H54 (cell line): ENCODE results near the gene SCAF8.
"Not testable (repeated sequence)": the region's sequence is repeated elsewhere in the genome, so short reads cannot be mapped to it uniquely, and the experiment has no call there.

ENCODE experiments used
- DNase-seq: peaks from one replicate; pipeline ENCODE4 v3.0.0; 2011; ENCODE audit warnings: low spot score, mixed read lengths; ENCODE audit not compliant: insufficient read length
- FAIRE-seq: peaks from 3 replicates; lab custom pipeline; 2011; peaks lifted over from hg19 to GRCh38; lab: Jason Lieb, UNC
- POLR2A ChIP-seq: IDR thresholded peaks from 2 replicates; pipeline ENCODE4 v1.6.1; 2011; ENCODE audit warnings: low read depth, mild to moderate bottlenecking, low read length

Gene SCAF8

DNA sequence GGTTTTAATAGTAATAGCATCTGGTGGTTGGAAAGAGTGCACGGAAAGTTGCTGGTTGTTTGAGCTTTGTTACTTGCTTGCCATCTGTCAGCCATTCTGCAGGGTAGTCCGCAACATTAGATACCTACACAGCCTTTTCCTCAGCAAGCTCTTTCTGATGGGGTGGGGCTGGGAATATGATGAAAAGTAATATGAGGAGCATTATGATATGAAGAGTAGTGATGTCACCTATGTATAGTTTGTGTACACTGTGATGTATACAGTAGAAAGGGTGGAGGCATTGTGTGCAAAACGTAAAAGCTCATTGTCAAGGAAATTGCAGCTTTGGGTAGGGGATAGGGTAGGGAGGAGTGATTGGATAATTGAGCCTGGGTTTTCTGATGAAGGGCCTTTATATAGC is 16.1 kb downstream of the SCAF8 start:
- TF ChIP-seq POLR2A, result no peak
- no peak for FAIRE-seq
- DNase-seq, result no peak

DNA sequence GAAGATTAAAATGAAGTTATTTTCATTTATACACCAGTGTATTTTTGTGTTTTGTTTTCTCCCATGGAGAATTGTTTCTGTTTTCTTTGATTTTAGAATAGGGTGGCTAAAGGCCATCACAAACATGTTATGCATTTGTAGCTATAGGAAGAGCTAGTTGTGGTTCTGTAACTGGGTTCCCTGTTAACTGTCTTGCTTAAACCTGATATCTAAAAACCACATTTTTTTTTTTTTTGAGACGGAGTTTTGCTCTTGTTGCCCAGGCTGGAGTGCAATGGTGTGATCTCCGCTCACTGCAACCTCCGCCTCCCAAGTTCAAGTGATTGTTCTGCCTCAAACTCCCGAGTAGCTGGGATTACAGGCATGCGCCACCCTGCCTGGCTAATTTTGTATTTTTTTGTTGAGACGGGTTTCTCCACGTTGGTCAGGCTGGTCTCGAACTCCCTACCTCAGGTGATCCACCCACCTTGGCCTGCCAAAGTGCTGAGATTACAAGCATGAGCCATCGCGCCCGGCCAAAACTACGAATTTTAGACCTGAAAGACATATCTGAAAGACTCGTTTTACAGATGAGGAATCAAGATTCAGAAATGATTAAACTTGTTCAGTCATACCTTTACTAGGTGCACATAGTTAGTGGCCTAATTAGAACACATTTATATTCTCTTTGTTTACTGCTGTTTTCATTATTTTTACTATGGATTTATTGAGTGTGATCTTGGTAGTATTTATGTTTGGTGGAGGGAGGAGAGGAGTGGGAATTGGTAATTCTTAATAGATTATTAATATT is 18.0 kb downstream of the SCAF8 start:
- no peak for TF ChIP-seq POLR2A
- no peak for FAIRE-seq
- DNase-seq, result no peak

DNA sequence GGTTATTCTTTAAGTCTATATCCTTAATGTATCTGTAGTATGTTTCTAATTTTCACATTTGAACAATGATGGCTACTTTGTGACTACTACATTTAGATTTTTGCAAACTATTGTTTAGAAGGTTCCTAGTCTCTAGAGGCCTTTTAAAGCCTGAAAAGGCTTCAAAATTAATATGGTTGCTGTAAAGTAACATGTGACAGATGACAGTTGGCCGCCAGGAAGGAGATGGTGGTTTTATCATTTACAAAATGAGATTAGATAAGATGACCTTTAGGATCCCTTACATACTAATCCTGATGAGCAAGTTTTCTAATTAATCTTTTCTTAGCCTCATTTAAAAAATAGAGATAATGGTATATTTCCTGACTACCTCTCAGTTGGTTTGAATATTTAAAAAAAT is 18.8 kb downstream of the SCAF8 start:
- FAIRE-seq (no peak), DNase-seq (no peak)
- TF ChIP-seq POLR2A, result no peak

DNA sequence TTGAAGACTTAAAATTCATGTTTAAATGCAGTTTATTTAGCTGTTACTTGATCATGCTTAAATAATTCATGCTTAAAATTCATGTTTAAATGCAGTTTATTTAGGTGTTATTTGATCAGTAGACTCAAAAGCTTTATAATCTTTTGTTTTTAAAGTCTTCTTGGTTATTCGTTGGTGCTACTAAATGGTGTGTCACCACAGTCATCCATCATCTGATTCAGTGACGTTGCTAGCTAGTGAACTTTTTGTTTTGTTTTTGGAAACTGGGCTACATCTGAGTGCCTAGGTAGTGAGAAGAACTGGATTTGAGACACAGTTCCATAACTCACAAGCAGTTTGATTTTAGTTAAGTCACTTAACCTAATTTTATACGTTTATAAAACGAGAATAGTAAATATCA is 20.9 kb downstream of the SCAF8 start:
- TF ChIP-seq POLR2A, result no peak
- DNase-seq (no peak), FAIRE-seq (no peak)

DNA sequence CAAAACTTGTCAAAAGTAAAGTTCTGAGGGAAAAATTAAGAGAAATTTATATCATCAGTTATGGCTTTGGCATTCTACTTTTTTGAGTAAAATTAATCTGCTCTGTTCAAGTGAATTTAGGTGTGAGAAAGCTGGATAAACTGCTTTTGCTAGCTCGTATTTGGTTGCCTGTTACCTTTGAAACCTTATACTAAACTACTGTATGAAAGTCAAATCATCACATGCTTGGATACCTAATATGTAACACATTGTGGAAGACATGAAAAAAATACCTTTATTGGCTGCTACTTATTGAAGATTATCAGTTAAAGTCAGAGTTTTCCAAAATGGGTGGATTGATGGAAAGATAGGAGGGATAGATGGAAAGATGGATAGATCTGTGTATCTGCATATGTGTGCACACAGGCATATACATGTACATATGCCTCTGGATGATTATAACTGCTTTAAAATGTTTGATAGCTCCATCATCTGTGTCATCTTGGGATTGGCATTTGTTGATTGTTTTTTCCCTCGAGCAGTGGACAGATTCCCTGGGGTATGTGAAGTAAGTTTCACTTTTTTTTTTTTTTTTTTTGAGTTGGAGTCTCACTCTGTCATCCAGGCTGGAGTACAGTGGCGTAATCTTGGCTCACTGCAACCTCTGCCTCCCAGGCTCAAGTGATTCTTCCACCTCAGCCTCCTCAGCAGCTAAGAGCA is 24.3 kb downstream of the SCAF8 start:
- FAIRE-seq (no peak), DNase-seq (no peak)

DNA sequence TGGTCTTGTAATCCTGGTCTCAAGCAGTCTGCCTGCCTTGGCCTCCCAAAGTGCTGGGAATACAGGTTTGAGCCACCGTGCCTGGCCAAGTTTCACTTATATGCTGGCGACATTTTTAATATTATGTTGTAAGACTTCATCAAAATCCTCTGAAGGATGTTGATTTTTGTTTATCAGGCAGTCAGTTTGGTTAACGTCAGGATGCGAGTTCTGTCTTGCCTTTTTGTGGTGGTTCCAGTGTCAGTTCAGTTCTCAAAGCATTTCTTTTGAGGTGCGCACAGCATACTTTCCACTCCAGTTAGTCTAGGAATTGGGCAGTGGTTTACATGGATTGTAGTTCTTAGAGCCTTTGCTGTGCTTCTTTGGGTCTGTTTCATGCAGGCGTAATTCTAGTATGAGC is 24.9 kb downstream of the SCAF8 start:
- TF ChIP-seq POLR2A, result no peak
- DNase-seq, result no peak
- no peak for FAIRE-seq

More for the DNA sequence above, 24.3 kb downstream of the SCAF8 start:
- no peak for TF ChIP-seq POLR2A

DNA sequence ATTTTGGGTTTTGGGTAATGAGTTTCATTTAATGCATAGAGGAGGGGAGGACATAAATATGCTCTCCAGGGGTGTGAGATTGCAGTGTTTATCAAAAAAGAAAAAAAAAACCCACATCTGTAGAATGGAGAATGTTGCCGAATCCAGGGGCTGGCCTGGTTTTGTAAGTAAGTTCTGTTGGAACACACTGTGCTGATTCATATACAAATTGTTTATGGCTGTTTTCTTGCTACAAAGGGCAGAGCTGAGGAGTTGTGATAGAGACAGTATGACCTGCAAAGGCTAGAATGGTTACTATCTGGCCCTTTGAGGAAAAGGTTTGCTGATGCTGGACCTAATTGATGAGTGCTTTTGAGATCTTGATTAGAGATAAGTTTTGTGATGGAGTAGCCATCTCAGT is 30.4 kb downstream of the SCAF8 start:
- no peak for FAIRE-seq
- no peak for TF ChIP-seq POLR2A
- DNase-seq, result no peak

DNA sequence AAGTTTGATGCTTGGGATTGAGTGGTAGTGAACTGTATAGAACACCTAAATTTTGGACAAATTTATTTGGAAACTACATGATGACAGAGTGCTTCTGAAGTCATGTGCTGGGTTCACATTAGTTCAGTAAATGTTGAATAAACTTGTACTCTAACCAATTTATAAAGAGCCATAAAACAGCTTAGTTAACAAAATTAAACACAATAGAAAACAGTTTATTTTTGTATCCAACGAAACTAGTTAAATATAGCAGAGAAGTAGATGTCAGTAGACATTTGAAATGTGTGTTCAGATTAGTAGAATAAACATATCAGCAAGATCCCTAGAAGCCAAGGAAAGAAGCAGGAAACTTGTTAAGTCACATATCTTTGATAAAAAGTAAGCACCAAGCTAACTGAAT is 32.1 kb downstream of the SCAF8 start:
- FAIRE-seq, result no peak
- no peak for DNase-seq
- TF ChIP-seq POLR2A, result no peak

DNA sequence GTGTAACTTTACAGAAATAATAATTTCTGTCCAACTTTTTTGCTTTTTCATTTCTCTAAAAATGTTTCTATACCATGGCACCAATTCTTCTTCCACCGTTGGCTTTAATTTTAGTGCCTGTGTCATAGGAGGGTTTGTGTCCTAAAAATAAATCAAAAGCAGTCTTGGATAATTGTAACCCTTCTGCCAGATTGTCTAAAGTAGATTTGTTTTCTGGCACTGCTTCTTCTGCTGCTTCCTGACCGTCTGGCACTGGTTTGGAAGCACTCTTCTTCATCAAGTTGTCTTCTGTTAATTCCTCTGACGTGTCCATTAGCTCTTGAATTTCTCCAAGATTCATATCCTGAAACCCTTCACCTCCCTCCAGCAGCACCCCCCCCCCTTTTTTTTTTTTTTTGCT is 33.1 kb downstream of the SCAF8 start:
- DNase-seq (no peak), FAIRE-seq (no peak)
- TF ChIP-seq POLR2A, result no peak

DNA sequence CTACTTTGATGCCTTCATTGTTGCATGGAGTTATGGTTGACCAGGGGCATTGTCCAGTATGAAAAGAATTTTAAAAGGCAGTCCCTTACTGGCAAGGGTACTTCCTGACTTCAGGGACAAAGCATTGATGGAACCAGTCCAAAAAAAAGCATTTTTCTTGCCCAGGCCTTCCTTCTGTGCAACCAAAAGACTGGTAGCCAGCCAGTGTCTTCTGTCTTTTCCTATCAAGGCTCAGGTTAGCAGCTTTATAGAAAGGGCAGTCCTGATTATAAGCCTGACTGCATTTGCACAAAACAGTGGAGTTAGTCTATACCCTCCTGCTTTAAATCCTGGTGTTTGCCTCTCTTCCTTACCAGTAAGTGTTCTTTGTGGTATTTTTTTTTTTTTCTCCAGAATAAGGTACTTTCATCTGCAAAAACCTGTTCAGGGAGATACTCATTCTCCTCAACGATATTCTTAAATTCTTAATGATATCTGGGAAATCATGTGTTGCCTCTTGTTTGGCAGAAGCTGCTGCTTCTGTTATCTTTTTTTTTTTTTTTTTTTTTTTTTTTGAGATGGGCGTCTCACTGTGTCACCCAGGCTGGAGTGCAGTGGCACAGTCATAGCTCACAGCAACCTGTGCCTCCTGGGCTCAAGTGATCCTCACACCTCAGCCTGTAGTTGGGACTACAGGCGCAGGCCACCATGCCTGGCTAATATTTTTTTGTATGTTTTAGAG is 33.9 kb downstream of the SCAF8 start:
- DNase-seq (no peak), FAIRE-seq (no peak)
- no peak for TF ChIP-seq POLR2A

DNA sequence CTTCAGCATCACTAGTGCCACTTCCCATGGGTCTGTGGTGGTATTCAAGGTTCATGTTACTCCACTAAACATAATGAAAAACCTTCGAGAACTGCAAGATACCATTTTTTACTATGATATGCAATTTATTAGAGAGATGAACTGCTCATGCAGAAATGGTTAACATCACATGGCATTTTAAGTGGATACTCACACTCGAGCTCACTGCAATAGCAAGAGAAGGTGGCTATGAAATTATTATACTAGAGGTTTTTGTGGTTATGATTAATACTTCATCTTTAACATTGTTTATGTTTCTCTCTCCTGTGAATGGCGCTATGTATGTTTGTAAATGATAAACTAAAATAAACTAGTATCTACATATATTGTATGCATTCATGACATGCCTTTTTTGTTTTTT is 35.1 kb downstream of the SCAF8 start:
- no peak for TF ChIP-seq POLR2A
- DNase-seq, result no peak
- FAIRE-seq, result no peak

DNA sequence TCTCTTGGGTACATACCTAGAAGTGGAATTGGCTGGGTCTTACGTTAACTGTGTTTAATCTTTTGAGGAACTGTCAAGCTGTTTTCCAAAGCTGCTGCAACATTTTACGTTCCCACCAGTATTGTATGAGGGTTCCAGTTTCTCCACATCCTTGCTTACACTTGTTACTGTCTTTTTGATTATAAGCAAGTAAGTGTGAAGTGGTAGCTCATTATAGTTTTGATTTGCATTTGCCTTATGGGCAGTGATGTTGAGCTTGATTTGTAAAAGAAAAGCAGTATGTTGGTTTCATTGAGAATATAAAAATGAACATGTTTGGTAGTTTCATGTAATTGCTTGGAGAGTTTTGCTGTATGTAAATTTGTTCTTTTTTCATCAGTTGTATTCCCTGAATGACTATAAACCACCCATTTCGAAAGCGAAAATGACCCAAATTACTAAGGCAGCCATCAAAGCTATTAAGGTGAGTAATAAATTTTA is 40.4 kb downstream of the SCAF8 start:
- FAIRE-seq, result no peak
- no peak for DNase-seq
- no peak for TF ChIP-seq POLR2A

DNA sequence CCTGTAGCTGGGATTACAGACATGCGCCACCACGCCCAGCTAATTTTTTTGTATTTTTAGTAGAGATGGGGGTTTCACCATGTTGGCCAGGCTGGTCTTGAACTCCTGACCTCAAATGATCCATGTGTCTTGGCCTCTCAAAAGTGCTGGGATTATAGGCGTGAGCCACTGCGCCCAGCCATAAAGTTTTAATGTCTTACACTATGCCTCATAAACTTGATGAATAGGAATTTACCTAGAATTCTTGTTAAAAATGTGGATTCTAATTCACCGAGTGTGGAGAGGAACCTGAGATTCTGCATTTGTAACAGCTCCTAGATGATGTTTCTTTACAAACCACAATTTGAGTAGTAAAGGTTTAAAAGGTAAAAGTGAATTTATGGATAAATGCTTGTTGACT is 45.9 kb downstream of the SCAF8 start:
- not testable (repeated sequence) for FAIRE-seq, DNase-seq

DNA sequence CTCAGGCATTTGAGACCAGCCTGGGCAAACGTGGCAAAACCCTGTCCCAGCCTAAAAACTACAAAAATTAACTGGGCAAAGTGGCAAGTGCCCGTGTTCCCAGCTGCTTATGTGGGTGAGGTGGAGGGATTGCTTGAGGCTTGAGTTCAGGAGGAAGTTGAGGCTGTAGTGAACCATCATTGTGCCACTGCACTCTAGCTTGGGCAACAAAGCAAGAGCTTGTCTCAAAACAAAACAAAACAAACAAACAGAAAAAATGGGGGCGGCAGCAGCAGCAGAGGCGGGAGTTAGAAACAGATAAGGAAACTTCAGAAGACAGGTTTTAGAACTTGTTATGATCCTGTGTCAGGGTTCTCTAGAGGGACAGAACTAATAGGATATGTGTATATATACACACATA is 49.0 kb downstream of the SCAF8 start:
- DNase-seq (no peak), FAIRE-seq (no peak)
- TF ChIP-seq POLR2A, result no peak
